ENCODE measurements around the gene GNG5. TPM values are rescaled to one million over a fixed set of nuclear protein-coding genes. Genes with fewer than 3 reads are reported as not detected.

The GNG5 gene
- total RNA-seq, 1 experiment from 2014 or later = 115 TPM

GRCh38 chr1:84525779-84526178 lies 19.4 kb upstream of the GNG5 start:
- TF ChIP-seq, protein P1, sequence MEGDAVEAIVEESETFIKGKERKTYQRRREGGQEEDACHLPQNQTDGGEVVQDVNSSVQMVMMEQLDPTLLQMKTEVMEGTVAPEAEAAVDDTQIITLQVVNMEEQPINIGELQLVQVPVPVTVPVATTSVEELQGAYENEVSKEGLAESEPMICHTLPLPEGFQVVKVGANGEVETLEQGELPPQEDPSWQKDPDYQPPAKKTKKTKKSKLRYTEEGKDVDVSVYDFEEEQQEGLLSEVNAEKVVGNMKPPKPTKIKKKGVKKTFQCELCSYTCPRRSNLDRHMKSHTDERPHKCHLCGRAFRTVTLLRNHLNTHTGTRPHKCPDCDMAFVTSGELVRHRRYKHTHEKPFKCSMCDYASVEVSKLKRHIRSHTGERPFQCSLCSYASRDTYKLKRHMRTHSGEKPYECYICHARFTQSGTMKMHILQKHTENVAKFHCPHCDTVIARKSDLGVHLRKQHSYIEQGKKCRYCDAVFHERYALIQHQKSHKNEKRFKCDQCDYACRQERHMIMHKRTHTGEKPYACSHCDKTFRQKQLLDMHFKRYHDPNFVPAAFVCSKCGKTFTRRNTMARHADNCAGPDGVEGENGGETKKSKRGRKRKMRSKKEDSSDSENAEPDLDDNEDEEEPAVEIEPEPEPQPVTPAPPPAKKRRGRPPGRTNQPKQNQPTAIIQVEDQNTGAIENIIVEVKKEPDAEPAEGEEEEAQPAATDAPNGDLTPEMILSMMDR (conservative IDR thresholded peaks at IDR 0.05) = no peak
- Histone ChIP-seq H3K79me2 (ENCODE audit: insufficient read depth, low read length) (no peaks in the 10 kb centered on the region), H3K18ac (ENCODE audit: insufficient read length, low read depth, low read length) (no peak overlapping the region), H2AK5ac (ENCODE audit: insufficient read length, low read length) (no peak overlapping the region), H3K79me1 (ENCODE audit: insufficient read depth, low read depth, low read length, poor library complexity, severe bottlenecking) (no peaks in the 10 kb centered on the region), H3K4me1 (ENCODE audit: insufficient read depth, low read length) (no peaks in the 10 kb centered on the region), H3K14ac (ENCODE audit: insufficient read depth, low read length) (no peak overlapping the region), H3K23ac (ENCODE audit: insufficient read length, low read depth, low read length) (no peak overlapping the region), H2BK12ac (ENCODE audit: insufficient read length, low read depth, low read length) (no peak overlapping the region), H2AFZ (ENCODE audit: low read length) (no peak overlapping the region), H3K9me3 (ENCODE audit: control insufficient read depth, low read depth, low read length) (no peaks in the 10 kb centered on the region), H2BK5ac (ENCODE audit: insufficient read length, low read length) (no peak overlapping the region), H3K4me2 (ENCODE audit: insufficient read depth, insufficient read length, low read length) (no peak overlapping the region), H3K27me3 (ENCODE audit: insufficient read depth, low read length) (no peaks in the 10 kb centered on the region), H3K56ac (ENCODE audit: insufficient read length, low read depth, low read length) (no peak overlapping the region), H3T11ph (ENCODE audit: low read length) (no peak overlapping the region), H4K8ac (replicated peaks; ENCODE audit: insufficient read length, low read depth, low read length) (no peak overlapping the region), H2BK20ac (ENCODE audit: low read depth, low read length, poor library complexity, severe bottlenecking) (no peak overlapping the region), H4K91ac (ENCODE audit: insufficient read length, low read depth, low read length) (no peak overlapping the region), H3K23me2 (ENCODE audit: insufficient read length, low read depth, low read length, poor library complexity, severe bottlenecking) (no peaks in the 10 kb centered on the region), H2BK120ac (ENCODE audit: low read depth, low read length, poor library complexity, severe bottlenecking) (no peak overlapping the region), H2BK15ac (ENCODE audit: low read depth, low read length) (no peak overlapping the region), H4K20me1 (ENCODE audit: control insufficient read depth, insufficient read depth, insufficient read length) (no peaks in the 10 kb centered on the region), H3K27ac (ENCODE audit: insufficient read length, low read depth, low read length) (no peak overlapping the region), H3K9ac (ENCODE audit: extremely low read depth, insufficient read length, low read length) (no peak overlapping the region), H3K4ac (ENCODE audit: low read depth, low read length) (no peak overlapping the region), H4K5ac (ENCODE audit: insufficient read length, low read depth, low read length) (no peak overlapping the region)
- no peaks in the 10 kb centered on the region; a peak in 1 of 5 replicates for H3K9me3 Mint-ChIP-seq
- WGBS (ENCODE audit: extremely low coverage, insufficient read length, low lambda C conversion rate) = no CpG with 5 or more reads among the region's 1 CpG
- H3K4me1 Mint-ChIP-seq = no peaks in the 10 kb centered on the region
- no peaks in the 10 kb centered on the region for H3K36me3 Mint-ChIP-seq (ENCODE audit: insufficient read depth in 1 of 3, low read depth in 3 of 3)
- no peak overlapping the region for H3K27ac Mint-ChIP-seq
- DNase-seq = no peak
- H3K27me3 Mint-ChIP-seq (ENCODE audit: low read depth) = no peaks in the 10 kb centered on the region
- no peak overlapping the region for H3K4me3 Mint-ChIP-seq
